GM19455 (cell line): Measurements from ENCODE around the gene VWDE.

ENCODE experiments used
- ATAC-seq: cut with Tn5 transposase; IDR thresholded peaks from one replicate; pipeline ENCODE4 v1.9.1; 2021; ENCODE audit not compliant: unreplicated experiment

Gene VWDE

GRCh38 chr7:12328888-12329770, 74.5 kb downstream of the VWDE start:
- ATAC-seq = no peak

GRCh38 chr7:12327922-12328321, 75.7 kb downstream of the VWDE start:
- no peak for ATAC-seq

- ATAC-seq = no peak
These were observed 78.0 kb downstream of the VWDE start for GRCh38 chr7:12325646-12326045.

- ATAC-seq = no peak
These were observed 80.2 kb downstream of the VWDE start for GRCh38 chr7:12323415-12323814.

GRCh38 chr7:12322903-12323300, 80.8 kb downstream of the VWDE start:
- ATAC-seq = no peak

- no peak for ATAC-seq
These were observed 81.3 kb downstream of the VWDE start for GRCh38 chr7:12322284-12322902.

- no peak for ATAC-seq
These were observed 82.5 kb downstream of the VWDE start for GRCh38 chr7:12320987-12321647.

GRCh38 chr7:12320241-12320986, 83.3 kb downstream of the VWDE start:
- ATAC-seq = no peak

- ATAC-seq = no peak
These were observed 86.0 kb downstream of the VWDE start for GRCh38 chr7:12317675-12318074.

GRCh38 chr7:12316925-12317324, 86.7 kb downstream of the VWDE start:
- ATAC-seq = no peak

- ATAC-seq = no peak
These were observed 88.6 kb downstream of the VWDE start for GRCh38 chr7:12315049-12315448.

GRCh38 chr7:12314199-12314598, 89.5 kb downstream of the VWDE start:
- no peak for ATAC-seq

GRCh38 chr7:12305502-12305901, 98.2 kb downstream of the VWDE start:
- no peak for ATAC-seq

- no peak for ATAC-seq
These were observed 100.2 kb downstream of the VWDE start for GRCh38 chr7:12303495-12303894.

GRCh38 chr7:12303062-12303461, 100.6 kb downstream of the VWDE start:
- ATAC-seq = no peak

- ATAC-seq = no peak
These were observed 103.2 kb downstream of the VWDE start for GRCh38 chr7:12300415-12300814.

- no peak for ATAC-seq
These were observed 104.3 kb downstream of the VWDE start for GRCh38 chr7:12299367-12299766.

GRCh38 chr7:12297283-12298108, 106.2 kb downstream of the VWDE start:
- ATAC-seq = no peak

GRCh38 chr7:12296051-12296570, 107.6 kb downstream of the VWDE start:
- no peak for ATAC-seq

GRCh38 chr7:12294701-12295100, 109.0 kb downstream of the VWDE start:
- ATAC-seq = no peak
